ENCODE measurements around the gene TMEM126A.

TMEM126A gene

DNA sequence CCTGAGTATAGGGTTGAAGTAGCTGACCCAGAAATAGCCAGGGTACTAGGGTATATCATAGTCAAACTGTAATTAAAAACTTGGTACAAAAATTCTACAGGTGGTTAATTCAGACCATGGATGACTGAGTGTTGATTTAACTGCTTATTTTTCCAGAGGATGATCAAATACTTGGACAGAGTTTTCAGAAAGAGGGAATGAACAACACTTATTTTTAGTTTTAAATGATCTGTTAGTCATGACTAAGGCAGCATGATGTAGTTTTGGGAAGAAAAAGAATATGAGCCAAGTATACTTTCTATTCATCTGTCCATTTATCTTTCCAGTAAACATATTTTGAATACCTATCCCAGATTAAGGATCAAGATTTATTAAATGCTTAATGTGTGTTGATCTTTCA lies 58.0 kb downstream of the TMEM126A start:
- Histone ChIP-seq H2BK120ac (ENCODE audit: low read depth, low read length) (no peak overlapping the region), H2BK15ac (replicated peaks; ENCODE audit: low read depth) (no peak overlapping the region), H3K4me1 (ENCODE audit: control insufficient read depth, low read depth, low read length) (no peaks in the 10 kb centered on the region), H3K4me2 (ENCODE audit: low read length) (no peak overlapping the region), H3K79me2 (ENCODE audit: control insufficient read depth, insufficient read depth, low read length) (no peaks in the 10 kb centered on the region), H3K18ac (ENCODE audit: low read length) (no peak overlapping the region), H3K79me1 (ENCODE audit: low read length) (no peaks in the 10 kb centered on the region), H3K56ac (ENCODE audit: low read length) (no peak overlapping the region), H3K4ac (ENCODE audit: low read depth, low read length) (no peak overlapping the region), H3K23ac (ENCODE audit: low read length) (no peak overlapping the region), H4K8ac (ENCODE audit: low read depth, low read length) (no peak overlapping the region), H4K5ac (ENCODE audit: low read length) (no peak overlapping the region), H3K4me3 (ENCODE audit: low read length) (no peak overlapping the region), H3K36me3 (ENCODE audit: control insufficient read depth, insufficient read depth, low read length) (no peaks in the 10 kb centered on the region), H3K27ac (ENCODE audit: low read depth, low read length) (no peak overlapping the region), H3K27me3 (ENCODE audit: insufficient read depth, low read length, poor library complexity) (no peaks in the 10 kb centered on the region), H3K9ac (ENCODE audit: low read length) (no peak overlapping the region), H2AK5ac (ENCODE audit: low read length) (no peak overlapping the region), H2BK5ac (ENCODE audit: low read length) (no peak overlapping the region)
- DNase-seq: no peak
